ENCODE data around the gene TENM4. TPM values are rescaled to one million over a fixed set of nuclear protein-coding genes. Genes with fewer than 3 reads are reported as not detected.

Gene TENM4
- total RNA-seq, 2 donors from 2014 or later: 2.6 to 6.8 TPM

GRCh38 chr11:79383874-79384273 lies 57.0 kb downstream of the TENM4 start:
- 83% methylated on average over 3 of the region's 3 CpGs for WGBS
- intact Hi-C loops (cut with DNase I): no loop called here
- no peak for DNase-seq (ENCODE audit: low spot score)
- H3K4me3 ChIP-seq: no peak overlapping the region
- TF ChIP-seq, protein P1, sequence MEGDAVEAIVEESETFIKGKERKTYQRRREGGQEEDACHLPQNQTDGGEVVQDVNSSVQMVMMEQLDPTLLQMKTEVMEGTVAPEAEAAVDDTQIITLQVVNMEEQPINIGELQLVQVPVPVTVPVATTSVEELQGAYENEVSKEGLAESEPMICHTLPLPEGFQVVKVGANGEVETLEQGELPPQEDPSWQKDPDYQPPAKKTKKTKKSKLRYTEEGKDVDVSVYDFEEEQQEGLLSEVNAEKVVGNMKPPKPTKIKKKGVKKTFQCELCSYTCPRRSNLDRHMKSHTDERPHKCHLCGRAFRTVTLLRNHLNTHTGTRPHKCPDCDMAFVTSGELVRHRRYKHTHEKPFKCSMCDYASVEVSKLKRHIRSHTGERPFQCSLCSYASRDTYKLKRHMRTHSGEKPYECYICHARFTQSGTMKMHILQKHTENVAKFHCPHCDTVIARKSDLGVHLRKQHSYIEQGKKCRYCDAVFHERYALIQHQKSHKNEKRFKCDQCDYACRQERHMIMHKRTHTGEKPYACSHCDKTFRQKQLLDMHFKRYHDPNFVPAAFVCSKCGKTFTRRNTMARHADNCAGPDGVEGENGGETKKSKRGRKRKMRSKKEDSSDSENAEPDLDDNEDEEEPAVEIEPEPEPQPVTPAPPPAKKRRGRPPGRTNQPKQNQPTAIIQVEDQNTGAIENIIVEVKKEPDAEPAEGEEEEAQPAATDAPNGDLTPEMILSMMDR (IDR thresholded peaks at IDR 0.05): no peak
- no peak for TF ChIP-seq POLR2AphosphoS5 (IDR thresholded peaks at IDR 0.05)
- TF ChIP-seq POLR2A (IDR thresholded peaks at IDR 0.05): no peak
- H3K27ac ChIP-seq: no peak overlapping the region
- H3K4me1 ChIP-seq (replicated peaks): no peaks in the 10 kb centered on the region
- no peaks in the 10 kb centered on the region for H3K36me3 ChIP-seq
- H3K9me3 ChIP-seq: no peaks in the 10 kb centered on the region
- no peaks in the 10 kb centered on the region for H3K27me3 ChIP-seq (replicated peaks; ENCODE audit: insufficient read depth)

GRCh38 chr11:79382301-79383050 lies 58.4 kb downstream of the TENM4 start:
- Histone ChIP-seq H3K27me3 (replicated peaks; ENCODE audit: insufficient read depth) (no peaks in the 10 kb centered on the region), H3K36me3 (no peaks in the 10 kb centered on the region), H3K27ac (no peak overlapping the region), H3K4me3 (no peak overlapping the region), H3K9me3 (no peaks in the 10 kb centered on the region), H3K4me1 (replicated peaks) (no peaks in the 10 kb centered on the region)
- DNase-seq (ENCODE audit: low spot score): no peak
- intact Hi-C loops (cut with DNase I): no loop called here
- TF ChIP-seq POLR2A (IDR thresholded peaks at IDR 0.05) (no peak), POLR2AphosphoS5 (IDR thresholded peaks at IDR 0.05) (no peak)
- TF ChIP-seq, protein P1 (IDR thresholded peaks at IDR 0.05): no peak
- WGBS: 52% methylated on average over 6 of the region's 6 CpGs

GRCh38 chr11:79381036-79381435 lies 59.8 kb downstream of the TENM4 start:
- DNase-seq (ENCODE audit: low spot score): no peak
- Histone ChIP-seq H3K4me1 (replicated peaks) (no peaks in the 10 kb centered on the region), H3K9me3 (no peaks in the 10 kb centered on the region), H3K4me3 (no peak overlapping the region), H3K27ac (no peak overlapping the region), H3K36me3 (no peaks in the 10 kb centered on the region), H3K27me3 (replicated peaks; ENCODE audit: insufficient read depth) (no peaks in the 10 kb centered on the region)
- intact Hi-C loops (cut with DNase I): no loop called here
- no peak for TF ChIP-seq POLR2A (IDR thresholded peaks at IDR 0.05)
- 73% methylated on average over 3 of the region's 3 CpGs for WGBS

- TF ChIP-seq POLR2AphosphoS5 (IDR thresholded peaks at IDR 0.05) (no peak), POLR2A (IDR thresholded peaks at IDR 0.05) (no peak)
- TF ChIP-seq, protein P1 (IDR thresholded peaks at IDR 0.05): no peak
- no peaks in the 10 kb centered on the region for H3K36me3 ChIP-seq
- no peak overlapping the region for H3K4me3 ChIP-seq
- H3K27me3 ChIP-seq (replicated peaks; ENCODE audit: insufficient read depth): no peaks in the 10 kb centered on the region
- DNase-seq (ENCODE audit: low spot score): no peak
- WGBS: 87% methylated on average over 2 of the region's 2 CpGs
- intact Hi-C loops (cut with DNase I): no loop called here
- no peak overlapping the region for H3K27ac ChIP-seq
- H3K9me3 ChIP-seq: no peaks in the 10 kb centered on the region
- no peaks in the 10 kb centered on the region for H3K4me1 ChIP-seq (replicated peaks)
Measured at GRCh38 chr11:79377406-79377805, 63.4 kb downstream of the TENM4 start.

DNA sequence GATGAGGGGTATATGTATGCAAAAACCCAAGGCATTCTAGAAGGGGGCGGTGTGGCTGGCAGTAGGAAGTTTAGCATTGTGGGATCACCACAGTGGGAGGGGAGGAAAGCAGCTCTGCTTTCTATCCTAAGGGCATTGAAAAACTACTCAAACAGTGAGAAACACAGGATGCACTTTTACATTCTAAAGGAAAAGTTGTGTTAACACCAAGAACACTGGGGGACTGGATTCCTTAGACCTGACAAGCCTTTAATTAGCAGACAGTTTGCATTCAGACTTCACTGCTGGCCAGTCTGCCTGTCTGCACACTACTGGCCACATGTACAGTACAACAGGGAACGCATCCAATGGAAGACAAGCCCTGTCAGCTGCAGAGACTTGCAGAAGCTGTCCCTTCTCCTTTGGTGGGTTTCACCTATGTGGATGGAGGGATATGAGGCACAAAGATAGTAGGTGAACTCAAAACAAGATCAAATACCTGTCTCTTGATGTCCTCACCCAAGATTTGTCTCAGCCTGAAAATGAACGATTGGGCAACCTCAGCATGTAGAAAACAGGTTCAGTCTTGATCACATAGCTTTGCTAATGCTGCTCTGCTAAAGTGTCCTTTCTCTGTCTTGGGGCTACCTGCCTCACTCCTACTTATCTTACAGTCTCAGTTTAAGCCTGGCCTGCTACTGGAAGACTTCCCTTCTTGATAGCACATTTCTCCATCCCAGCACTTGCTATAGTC lies 64.8 kb downstream of the TENM4 start:
- H3K4me3 ChIP-seq: no peak overlapping the region
- 50% methylated on average over 3 of the region's 3 CpGs for WGBS
- H3K36me3 ChIP-seq: no peaks in the 10 kb centered on the region
- no peaks in the 10 kb centered on the region for H3K9me3 ChIP-seq
- intact Hi-C loops (cut with DNase I): no loop called here
- no peaks in the 10 kb centered on the region for H3K27me3 ChIP-seq (replicated peaks; ENCODE audit: insufficient read depth)
- H3K4me1 ChIP-seq (replicated peaks): no peaks in the 10 kb centered on the region
- TF ChIP-seq POLR2A (IDR thresholded peaks at IDR 0.05) (no peak), POLR2AphosphoS5 (IDR thresholded peaks at IDR 0.05) (no peak)
- TF ChIP-seq, protein P1 (IDR thresholded peaks at IDR 0.05): no peak
- H3K27ac ChIP-seq: no peak overlapping the region
- DNase-seq (ENCODE audit: low spot score): no peak
